Measurements from ENCODE around the gene CEP170B.
"Not testable (repeated sequence)": the region's sequence is repeated elsewhere in the genome, so short reads cannot be mapped to it uniquely, and the experiment has no call there.

The CEP170B gene

DNA sequence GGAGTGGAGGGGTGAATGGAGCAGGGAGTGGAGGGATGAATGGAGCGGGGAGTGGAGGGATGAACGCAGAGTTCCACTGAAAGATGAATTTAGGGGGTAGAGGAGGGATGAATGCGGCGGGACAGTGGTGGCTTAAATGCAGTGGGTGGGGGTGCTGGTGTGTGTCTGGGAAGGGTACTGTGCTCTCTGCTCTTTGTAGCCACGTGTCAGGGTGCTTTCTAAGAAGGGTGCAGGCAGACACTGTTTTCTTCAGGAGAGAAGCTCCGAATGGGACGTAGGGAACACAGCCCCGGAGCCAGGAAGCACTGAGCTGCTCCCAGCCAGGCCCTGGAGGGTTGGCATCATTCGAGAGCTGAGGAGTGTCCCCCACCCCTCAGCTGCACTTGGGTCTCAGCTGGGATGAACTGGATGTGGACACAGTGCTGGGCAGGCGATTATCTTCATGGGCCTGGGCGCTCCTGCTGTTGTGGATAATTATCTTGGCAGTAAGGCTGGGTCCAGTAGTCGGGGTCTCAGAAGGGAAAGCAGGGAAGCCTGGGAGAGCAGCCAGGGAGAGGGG, 9.5 kb upstream of the CEP170B start:
- Mint-ChIP-seq H3K27ac (ENCODE audit: low read depth) (no peak overlapping the region), H3K27me3 (peaks cover 27% of the 10 kb centered on the region), H3K9me3 (no peaks in the 10 kb centered on the region), H3K4me3 (no peak overlapping the region), H3K4me1 (no peaks in the 10 kb centered on the region), H3K36me3 (ENCODE audit: insufficient read depth) (peaks cover 2% of the 10 kb centered on the region)
- DNase-seq (ENCODE audit: low spot score in 2 of 2) (no peak), ATAC-seq (replicated peaks; ENCODE audit: extremely low read depth, poor library complexity, severe bottlenecking) (no peak)

DNA sequence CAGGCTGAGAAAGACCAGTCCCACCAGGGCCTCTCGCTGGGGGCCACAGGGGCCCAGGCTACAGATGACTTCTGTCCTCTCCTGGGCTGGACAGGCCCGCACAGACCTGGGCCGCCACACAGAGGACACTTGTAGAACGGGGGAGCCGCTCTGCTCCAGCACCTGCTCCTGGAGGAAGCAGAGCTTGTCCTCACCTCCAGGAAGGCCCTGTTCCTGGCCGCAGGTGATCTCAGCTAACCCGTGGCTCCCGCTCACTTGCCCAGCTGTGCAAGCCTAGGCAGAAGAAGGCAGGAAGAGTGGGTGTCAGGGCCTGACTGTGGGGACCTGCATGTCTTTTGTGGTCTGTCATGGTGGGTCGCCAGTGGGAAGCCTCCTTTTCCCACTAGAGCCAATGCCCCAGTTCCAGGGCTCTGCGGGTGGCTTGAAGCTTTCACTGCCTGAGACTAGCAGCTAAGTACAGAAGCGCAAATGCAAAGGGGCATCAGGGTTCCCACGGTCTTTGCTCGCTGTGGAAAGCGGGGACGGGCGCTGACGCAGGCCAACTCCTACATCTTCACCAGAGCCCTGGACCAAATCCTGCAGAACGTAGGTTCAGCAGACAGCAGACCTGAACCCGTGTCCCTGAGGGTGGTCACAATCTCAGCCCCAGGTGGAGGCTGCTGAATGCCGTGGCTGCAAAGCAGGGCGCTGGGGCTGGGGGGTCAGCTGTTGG, 8.8 kb upstream of the CEP170B start:
- H3K27ac Mint-ChIP-seq (ENCODE audit: low read depth): no peak overlapping the region
- no peaks in the 10 kb centered on the region for H3K4me1 Mint-ChIP-seq
- H3K9me3 Mint-ChIP-seq: no peaks in the 10 kb centered on the region
- no peak overlapping the region for H3K4me3 Mint-ChIP-seq
- H3K36me3 Mint-ChIP-seq (ENCODE audit: insufficient read depth): peaks cover 2% of the 10 kb centered on the region
- DNase-seq (ENCODE audit: low spot score in 2 of 2) (no peak), ATAC-seq (replicated peaks; ENCODE audit: extremely low read depth, poor library complexity, severe bottlenecking) (no peak)
- peaks cover 20% of the 10 kb centered on the region for H3K27me3 Mint-ChIP-seq

DNA sequence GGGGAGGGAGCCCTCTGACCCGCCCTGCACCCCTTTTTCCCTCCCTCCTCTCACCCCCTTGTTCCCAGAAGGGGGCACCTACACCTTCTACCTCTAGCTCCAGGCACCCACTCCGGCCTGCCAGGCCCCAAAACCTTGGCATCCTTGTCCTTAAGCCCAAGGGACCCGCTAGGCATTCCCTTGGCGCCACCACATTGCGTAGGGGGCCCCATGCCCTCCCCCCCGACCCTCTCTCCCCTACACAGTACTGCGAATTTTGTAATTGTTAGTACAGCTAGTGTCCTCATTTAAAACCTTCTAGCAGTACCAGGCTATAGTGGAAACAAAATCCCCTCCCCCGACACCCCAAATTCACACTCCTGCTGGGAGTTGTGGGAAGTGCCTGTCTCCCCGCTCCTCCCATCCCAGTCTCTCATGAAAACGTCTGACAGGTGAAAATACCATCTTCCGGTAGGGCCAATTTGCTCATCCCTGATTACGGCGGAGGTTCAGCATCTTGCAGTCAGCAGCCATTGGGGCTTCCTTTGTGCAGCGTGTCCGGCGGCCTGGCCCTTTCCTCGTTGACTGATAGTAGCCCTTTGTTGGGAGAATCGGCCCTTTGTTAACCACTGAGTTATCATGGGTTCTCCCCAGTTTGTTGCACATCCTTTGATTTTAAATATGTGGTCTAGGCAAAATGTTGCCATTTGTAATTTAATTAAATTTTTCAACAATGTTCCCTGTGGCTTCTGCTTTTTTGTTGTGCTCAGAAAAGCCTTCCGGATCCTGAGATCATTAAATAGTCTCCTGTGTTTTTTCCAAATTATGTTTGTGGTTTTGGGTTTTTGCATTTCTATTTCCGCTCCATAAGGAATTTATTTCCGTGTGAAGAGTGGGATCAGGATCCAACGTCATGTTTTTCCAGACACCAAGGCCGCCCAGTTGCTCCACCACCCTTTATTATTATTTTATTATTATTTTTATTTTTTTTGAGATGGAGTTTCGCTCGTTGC, 7.9 kb upstream of the CEP170B start:
- Mint-ChIP-seq H3K27ac (ENCODE audit: low read depth) (no peak overlapping the region), H3K4me1 (no peaks in the 10 kb centered on the region), H3K36me3 (ENCODE audit: insufficient read depth) (peaks cover 1% of the 10 kb centered on the region), H3K27me3 (peaks cover 15% of the 10 kb centered on the region), H3K4me3 (no peak overlapping the region), H3K9me3 (no peaks in the 10 kb centered on the region)
- ATAC-seq (replicated peaks; ENCODE audit: extremely low read depth, poor library complexity, severe bottlenecking) (no peak), DNase-seq (ENCODE audit: low spot score in 2 of 2) (no peak)

DNA sequence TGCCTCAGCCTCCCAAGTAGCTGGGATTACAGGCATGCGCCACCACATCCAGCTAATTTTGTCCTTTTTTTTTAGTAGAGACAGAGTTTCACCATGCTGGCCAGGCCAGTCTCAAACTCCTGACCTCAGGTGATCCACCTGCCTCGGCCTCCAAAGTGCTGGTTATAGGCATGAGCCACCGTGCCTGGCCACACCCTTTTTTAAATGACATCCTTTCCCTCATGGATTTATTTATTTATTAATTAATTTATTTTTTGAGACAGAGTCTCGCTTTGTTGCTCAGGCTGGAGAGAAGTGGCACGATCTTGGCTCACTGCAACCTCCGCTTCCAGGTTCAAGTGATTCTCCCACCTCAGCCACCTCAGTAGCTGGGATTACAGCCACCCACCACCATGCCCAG, 7.1 kb upstream of the CEP170B start:
- DNase-seq (ENCODE audit: low spot score in 2 of 2); H3K36me3 Mint-ChIP-seq (ENCODE audit: insufficient read depth); H3K4me1 Mint-ChIP-seq; ATAC-seq (replicated peaks; ENCODE audit: extremely low read depth, poor library complexity, severe bottlenecking); H3K27ac Mint-ChIP-seq (ENCODE audit: low read depth); H3K9me3 Mint-ChIP-seq; H3K4me3 Mint-ChIP-seq: not testable (repeated sequence)
- H3K27me3 Mint-ChIP-seq: peaks cover 10% of the 10 kb centered on the region

DNA sequence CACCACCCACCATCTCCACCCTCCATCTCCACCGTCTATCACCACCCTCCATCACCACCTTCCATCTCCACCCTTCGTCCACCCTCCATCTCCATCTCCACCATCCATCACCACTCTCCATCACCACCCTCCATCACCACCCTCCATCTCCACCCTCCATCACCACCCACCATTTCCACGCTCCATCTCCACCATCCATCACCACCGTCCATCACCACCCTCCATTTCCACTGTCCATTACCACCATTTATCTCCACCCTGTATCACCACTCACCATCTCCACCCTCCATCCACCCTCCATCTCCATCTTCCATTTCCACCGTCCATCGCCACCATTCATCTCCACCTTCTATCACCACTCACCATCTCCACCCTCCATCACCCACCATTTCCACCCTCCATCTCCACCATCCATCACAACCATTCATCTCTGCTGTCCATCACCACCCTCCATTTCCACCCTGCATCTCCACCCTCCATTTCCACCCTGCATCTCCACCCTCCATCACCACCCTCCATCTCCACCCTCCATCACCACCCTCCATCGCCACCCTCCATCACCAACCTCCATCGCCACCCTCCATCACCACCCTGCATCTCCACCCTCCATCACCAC, 6.1 kb upstream of the CEP170B start:
- no peaks in the 10 kb centered on the region for H3K36me3 Mint-ChIP-seq (ENCODE audit: insufficient read depth)
- H3K27ac Mint-ChIP-seq (ENCODE audit: low read depth): no peak overlapping the region
- H3K9me3 Mint-ChIP-seq: no peaks in the 10 kb centered on the region
- H3K4me1 Mint-ChIP-seq: no peaks in the 10 kb centered on the region
- H3K27me3 Mint-ChIP-seq: peaks cover 1% of the 10 kb centered on the region
- H3K4me3 Mint-ChIP-seq: no peak overlapping the region
- DNase-seq (ENCODE audit: low spot score in 2 of 2) (no peak), ATAC-seq (replicated peaks; ENCODE audit: extremely low read depth, poor library complexity, severe bottlenecking) (no peak)

DNA sequence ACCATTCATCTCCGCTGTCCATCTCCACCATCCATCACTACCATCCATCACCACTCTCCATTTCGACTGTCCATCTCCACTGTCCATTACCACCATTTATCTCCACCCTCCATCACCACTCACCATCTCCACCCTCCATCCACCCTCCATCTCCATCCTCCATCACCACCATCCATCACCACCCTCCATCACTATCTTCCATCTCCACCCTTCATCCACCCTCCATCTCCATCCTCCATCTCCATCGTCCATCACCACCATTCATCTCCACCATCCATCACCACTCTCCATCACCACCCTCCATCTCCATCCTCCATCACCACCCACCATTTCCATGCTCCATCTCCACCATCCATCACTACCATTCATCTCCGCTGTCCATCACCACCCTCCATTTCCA, 5.2 kb upstream of the CEP170B start:
- ATAC-seq (replicated peaks; ENCODE audit: extremely low read depth, poor library complexity, severe bottlenecking): no peak
- Mint-ChIP-seq H3K27me3 (no peaks in the 10 kb centered on the region), H3K4me1 (no peaks in the 10 kb centered on the region), H3K36me3 (ENCODE audit: insufficient read depth) (no peaks in the 10 kb centered on the region), H3K27ac (ENCODE audit: low read depth) (no peak overlapping the region), H3K4me3 (no peak overlapping the region), H3K9me3 (no peaks in the 10 kb centered on the region)
- no peak for DNase-seq (ENCODE audit: low spot score in 2 of 2)

DNA sequence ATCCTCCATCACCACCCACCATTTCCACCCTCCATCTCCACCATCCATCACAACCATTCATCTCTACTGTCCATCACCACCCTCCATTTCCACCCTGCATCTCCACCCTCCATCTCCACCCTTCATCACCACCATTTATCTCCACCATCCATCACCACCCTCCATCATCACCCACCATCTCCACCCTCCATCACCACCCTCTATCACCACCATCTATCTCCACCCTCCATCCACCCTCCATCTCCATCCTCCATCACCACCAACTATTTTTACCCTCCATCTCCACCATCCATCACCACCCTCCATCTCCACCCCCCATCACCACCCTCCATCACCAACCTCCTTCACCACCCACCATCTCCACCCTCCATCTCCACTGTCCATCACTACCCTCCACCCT, 4.7 kb upstream of the CEP170B start:
- Mint-ChIP-seq H3K4me1 (no peaks in the 10 kb centered on the region), H3K4me3 (no peak overlapping the region), H3K27me3 (no peaks in the 10 kb centered on the region), H3K9me3 (no peaks in the 10 kb centered on the region), H3K27ac (ENCODE audit: low read depth) (no peak overlapping the region), H3K36me3 (ENCODE audit: insufficient read depth) (no peaks in the 10 kb centered on the region)
- DNase-seq (ENCODE audit: low spot score in 2 of 2) (no peak), ATAC-seq (replicated peaks; ENCODE audit: extremely low read depth, poor library complexity, severe bottlenecking) (no peak)

DNA sequence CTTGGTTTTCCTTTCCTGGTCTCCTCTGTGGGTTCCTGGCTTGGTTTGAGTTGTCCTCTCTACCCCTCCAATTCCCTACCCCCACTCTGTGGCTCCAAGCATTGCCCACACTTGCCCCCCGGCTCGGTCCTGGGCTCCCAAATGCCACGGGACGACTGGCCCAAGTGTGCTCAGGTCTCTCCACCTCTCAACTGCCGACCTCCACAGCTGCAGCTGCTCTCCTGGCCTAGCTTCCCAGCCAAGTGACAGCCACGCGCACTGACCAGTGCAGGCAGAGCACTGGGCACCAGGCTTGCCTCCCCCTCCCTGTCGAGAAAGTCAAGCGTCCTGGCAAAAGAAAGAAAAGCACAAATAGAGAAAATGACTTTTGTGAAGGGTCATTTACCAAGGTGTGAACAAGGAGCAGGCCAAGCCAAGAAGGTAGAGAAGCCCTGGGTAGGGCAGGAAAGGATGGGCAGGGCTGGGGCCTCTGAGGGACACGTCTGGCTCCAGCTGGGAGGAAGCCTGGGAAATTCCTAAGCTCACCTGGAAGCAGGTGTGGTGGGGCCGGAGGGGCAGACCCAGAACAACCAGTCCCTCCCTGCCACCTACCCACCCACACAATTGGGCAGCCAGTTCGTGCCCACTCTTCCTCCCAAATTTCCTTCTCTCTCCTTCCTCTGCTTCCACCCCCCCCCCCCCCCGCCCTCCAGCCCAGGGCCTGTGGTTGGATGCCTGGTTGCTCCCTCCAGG, 1.8 kb upstream of the CEP170B start:
- Mint-ChIP-seq H3K4me3 (no peak overlapping the region), H3K27me3 (peaks cover 20% of the 10 kb centered on the region), H3K36me3 (ENCODE audit: insufficient read depth) (no peaks in the 10 kb centered on the region), H3K9me3 (no peaks in the 10 kb centered on the region), H3K27ac (ENCODE audit: low read depth) (no peak overlapping the region), H3K4me1 (peaks cover 7% of the 10 kb centered on the region)
- no peak for ATAC-seq (replicated peaks; ENCODE audit: extremely low read depth, poor library complexity, severe bottlenecking)
- DNase-seq (ENCODE audit: low spot score in 2 of 2): no peak

DNA sequence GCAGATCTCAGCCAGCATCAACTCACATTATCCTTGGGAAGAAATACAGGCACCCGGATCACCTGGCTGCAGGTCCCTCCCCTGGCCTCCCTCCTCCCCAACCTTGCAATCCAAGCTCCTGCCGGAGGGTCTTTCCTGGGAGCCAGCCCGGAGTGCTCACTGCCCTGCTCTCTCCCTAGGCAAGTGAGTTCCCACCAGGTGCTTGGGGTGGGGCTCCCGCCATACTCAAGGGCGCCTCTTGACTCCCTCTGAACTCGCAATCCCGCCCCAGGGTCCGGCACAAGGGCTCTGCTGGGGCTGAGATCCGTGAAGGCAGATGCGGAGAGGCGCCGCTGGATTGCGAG, 1.2 kb upstream of the CEP170B start:
- H3K4me1 Mint-ChIP-seq: peaks cover 7% of the 10 kb centered on the region
- H3K27me3 Mint-ChIP-seq: peaks cover 20% of the 10 kb centered on the region
- no peaks in the 10 kb centered on the region for H3K9me3 Mint-ChIP-seq
- H3K27ac Mint-ChIP-seq (ENCODE audit: low read depth): no peak overlapping the region
- DNase-seq (ENCODE audit: low spot score in 2 of 2) (no peak), ATAC-seq (replicated peaks; ENCODE audit: extremely low read depth, poor library complexity, severe bottlenecking) (no peak)
- peak overlapping the region; percentile 52 for H3K4me3 Mint-ChIP-seq
- no peaks in the 10 kb centered on the region for H3K36me3 Mint-ChIP-seq (ENCODE audit: insufficient read depth)

DNA sequence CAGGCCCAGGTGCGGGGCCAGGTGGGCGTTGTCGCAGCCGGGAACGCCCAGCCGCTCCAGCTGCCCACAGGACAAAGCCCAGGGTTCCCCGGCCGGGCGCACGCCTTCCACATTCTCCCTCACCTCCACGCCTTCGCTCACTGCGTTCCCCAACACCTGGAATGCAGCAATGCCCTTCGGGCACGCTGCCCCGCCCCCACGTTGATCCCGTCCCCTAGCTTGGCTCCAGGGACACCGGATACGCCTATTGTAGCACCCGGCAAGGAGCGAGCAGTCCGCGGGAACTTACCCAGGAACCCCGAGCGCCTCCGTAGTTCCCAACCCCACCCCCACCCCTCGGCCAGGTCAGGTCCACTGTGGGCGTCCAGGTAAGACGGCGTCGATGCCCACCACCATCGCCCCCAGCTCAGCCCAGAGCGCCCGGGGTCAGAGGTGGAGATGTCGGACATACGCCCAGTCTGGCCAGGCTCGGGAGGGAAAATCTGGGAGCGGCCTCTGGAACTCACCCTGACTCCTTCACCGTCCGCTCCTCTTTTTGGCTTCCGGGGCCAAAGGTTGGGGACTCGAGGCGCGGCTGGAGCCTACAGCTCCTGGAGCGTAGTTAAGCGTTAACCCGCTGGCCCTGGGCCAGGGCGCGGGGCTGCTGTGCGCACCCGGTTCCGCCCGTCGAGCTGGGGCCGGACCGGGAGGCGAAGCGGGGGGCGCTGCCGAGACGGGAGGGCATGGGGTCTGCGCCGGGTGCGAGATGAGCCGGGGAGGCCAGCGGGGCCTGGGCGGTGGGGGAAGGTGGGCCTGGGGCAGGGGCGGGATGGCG, 594 bp upstream of the CEP170B start:
- Mint-ChIP-seq H3K27me3 (peaks cover 20% of the 10 kb centered on the region), H3K4me3 (peak overlapping the region; percentile 52), H3K36me3 (ENCODE audit: insufficient read depth) (no peaks in the 10 kb centered on the region), H3K9me3 (no peaks in the 10 kb centered on the region), H3K27ac (ENCODE audit: low read depth) (no peak overlapping the region), H3K4me1 (peaks cover 7% of the 10 kb centered on the region)
- ATAC-seq (replicated peaks; ENCODE audit: extremely low read depth, poor library complexity, severe bottlenecking) (no peak), DNase-seq (ENCODE audit: low spot score in 2 of 2) (no peak)

DNA sequence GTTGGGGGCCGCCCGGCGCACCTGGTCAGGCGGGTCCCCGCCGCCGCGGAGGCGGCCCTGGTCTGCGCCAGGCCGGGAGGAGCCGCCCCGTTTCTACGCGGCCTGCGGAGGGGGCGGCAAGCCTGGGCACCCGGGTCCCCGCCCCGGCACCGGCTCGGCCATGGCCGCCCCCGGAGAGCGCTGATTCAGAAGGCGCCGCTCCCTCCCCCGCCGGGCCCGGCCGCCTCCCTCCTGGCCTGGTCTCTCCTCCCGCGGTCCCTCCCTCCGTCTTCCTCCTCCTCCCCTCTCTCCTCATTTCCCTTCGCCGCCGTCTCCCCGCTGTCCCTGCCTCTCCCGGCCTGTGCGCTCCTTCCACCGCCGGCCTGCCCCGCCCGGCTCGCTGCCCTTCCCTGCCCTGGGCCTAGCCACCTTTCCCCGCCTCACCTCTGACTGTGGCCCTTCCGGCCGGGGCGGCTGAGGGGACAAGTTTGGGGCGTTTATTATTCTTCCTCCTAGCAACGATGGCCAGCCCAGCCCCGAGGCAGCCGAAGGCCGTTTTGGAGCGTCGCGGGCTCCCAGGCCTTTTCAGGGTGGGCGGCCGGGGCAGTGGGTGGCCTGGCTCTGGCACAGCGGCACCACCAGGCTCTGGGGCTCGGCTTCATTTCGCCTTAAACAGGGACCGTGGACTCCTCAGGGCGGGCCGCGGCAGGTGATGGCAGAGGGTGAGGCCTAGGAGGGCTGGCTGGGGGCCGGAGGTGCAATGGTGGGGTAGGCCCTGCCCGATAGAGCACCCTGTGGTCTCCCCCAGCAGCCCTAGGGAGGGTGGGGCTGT, 768 bp downstream of the CEP170B start:
- no peak for DNase-seq (ENCODE audit: low spot score in 2 of 2)

More for the DNA sequence above, 768 bp downstream of the CEP170B start:
- peak overlapping the region; percentile 64 for H3K4me3 Mint-ChIP-seq
- H3K27ac Mint-ChIP-seq (ENCODE audit: low read depth): no peak overlapping the region
- H3K27me3 Mint-ChIP-seq: peaks cover 20% of the 10 kb centered on the region
- no peaks in the 10 kb centered on the region for H3K36me3 Mint-ChIP-seq (ENCODE audit: insufficient read depth)
- ATAC-seq (replicated peaks; ENCODE audit: extremely low read depth, poor library complexity, severe bottlenecking): peak; percentile 26
- peaks cover 7% of the 10 kb centered on the region for H3K4me1 Mint-ChIP-seq
- H3K9me3 Mint-ChIP-seq: no peaks in the 10 kb centered on the region
